ENCODE data around the gene EPS8L2. TPM values are rescaled to one million over a fixed set of nuclear protein-coding genes. Genes with fewer than 3 reads are reported as not detected.

The EPS8L2 gene
- total and polyA plus RNA-seq, 9 of the 15 experiments (the other 6 are each of a cell fraction or from before 2014, with no cell fraction given) = 0.75 to 17.0 (median 3.7) TPM

GRCh38 chr11:776561-777287, 70.7 kb downstream of the EPS8L2 start (continued):
- no peak for TF ChIP-seq ZNF407 (IDR thresholded peaks at IDR 0.05; ENCODE audit: low read depth)
- no peak for TF ChIP-seq MYBL2 (IDR thresholded peaks at IDR 0.05; ENCODE audit: low read depth)
- TF ChIP-seq MYBL2 (CRISPR knock-in tag; IDR thresholded peaks at IDR 0.05; ENCODE audit: borderline replicate concordance) = no peak
- no peak for TF ChIP-seq ZKSCAN1 (IDR thresholded peaks at IDR 0.05; ENCODE audit: low read depth, low read length)
- no peak for TF ChIP-seq ASH1L (IDR thresholded peaks at IDR 0.05; ENCODE audit: borderline replicate concordance, low read depth, partially characterized antibody)
- no peak for TF ChIP-seq HDAC8 (tag; IDR thresholded peaks at IDR 0.05)
- no peak for TF ChIP-seq SMAD1 (IDR thresholded peaks at IDR 0.05; ENCODE audit: low read depth, low read length, partially characterized antibody)
- no peak for TF ChIP-seq YBX1 (IDR thresholded peaks at IDR 0.05)
- peak; percentile 42; the same call in 1 of the 2 replicates for TF ChIP-seq SUPT5H (IDR thresholded peaks at IDR 0.05)
- no peak for TF ChIP-seq SREBF1 (IDR thresholded peaks at IDR 0.05; ENCODE audit: borderline replicate concordance, low read depth, low read length)
- TF ChIP-seq PPARD (CRISPR knock-in tag; IDR thresholded peaks at IDR 0.05) = no peak
- TF ChIP-seq, protein P1, sequence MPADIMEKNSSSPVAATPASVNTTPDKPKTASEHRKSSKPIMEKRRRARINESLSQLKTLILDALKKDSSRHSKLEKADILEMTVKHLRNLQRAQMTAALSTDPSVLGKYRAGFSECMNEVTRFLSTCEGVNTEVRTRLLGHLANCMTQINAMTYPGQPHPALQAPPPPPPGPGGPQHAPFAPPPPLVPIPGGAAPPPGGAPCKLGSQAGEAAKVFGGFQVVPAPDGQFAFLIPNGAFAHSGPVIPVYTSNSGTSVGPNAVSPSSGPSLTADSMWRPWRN (IDR thresholded peaks at IDR 0.05; ENCODE audit: low read depth) = no peak
- no peak for TF ChIP-seq C11orf30 (IDR thresholded peaks at IDR 0.05; ENCODE audit: low read depth)
